ENCODE data around the gene KRTAP13-1.
A peak's percentile ranks its signal among the peaks of the same experiment; 100 is the strongest.

KRTAP13-1 gene, protein sequence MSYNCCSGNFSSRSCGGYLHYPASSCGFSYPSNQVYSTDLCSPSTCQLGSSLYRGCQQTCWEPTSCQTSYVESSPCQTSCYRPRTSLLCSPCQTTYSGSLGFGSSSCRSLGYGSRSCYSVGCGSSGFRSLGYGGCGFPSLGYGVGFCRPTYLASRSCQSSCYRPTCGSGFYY

GRCh38 chr21:30395731-30396130, at the start of gene KRTAP13-1:
KRTAP13-1 (plus strand) TSS chr21:30396031; CDS start chr21:30396087, 56 bp downstream.
- no peak for DNase-seq (ENCODE audit: low read depth in 3 of 3)

DNA sequence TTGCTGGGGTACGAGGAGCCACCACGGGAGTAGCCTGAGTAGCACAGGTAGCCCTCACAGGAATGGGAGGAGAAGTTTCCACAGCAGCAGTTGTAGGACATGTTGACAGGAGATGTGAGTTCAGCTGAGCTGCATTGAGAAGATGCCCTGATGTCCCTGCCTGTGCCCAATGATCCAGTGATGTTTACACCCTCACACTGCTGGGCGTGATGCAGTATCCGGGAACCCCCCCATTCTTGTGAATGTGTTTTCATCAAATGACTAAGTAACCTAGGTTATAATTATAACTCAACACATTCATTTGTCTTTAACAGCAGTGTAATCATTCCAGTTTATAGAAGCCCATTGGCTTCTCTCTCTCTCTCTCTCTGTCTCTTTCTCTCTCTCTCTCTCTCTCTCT, 47.3 kb upstream of the KRTAP13-1 start, which contains the start of gene KRTAP23-1:
Gene KRTAP23-1, minus strand, starts transcription at position 101 of the 400 bp plus-strand sequence. Its CDS starts 0 bp downstream, at position 101.
- no peak for DNase-seq (ENCODE audit: low read depth in 3 of 3)

DNA sequence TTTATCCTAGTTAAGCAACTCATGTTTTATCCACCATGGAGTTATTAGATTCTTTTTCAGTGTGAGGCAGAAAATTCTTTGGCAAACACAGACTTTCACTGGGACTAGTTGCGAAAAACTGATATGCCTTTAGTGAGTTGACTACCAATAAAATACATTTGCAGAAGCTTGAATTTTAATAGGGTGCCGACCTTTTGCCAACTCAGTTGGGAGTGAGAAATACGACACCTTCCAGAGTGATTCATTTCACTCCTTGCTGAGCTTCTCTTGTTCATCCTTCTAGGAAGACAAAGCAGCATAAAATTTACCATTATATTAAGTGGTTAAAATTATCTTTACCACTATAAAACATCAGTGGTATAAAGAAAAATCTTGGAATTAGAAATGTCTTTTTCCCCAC, 46.3 kb upstream of the KRTAP13-1 start:
- DNase-seq (ENCODE audit: low read depth in 3 of 3), result no peak

GRCh38 chr21:30351534-30351933, 44.3 kb upstream of the KRTAP13-1 start:
- DNase-seq (ENCODE audit: low read depth in 3 of 3), result no peak

GRCh38 chr21:30354308-30355005, 41.4 kb upstream of the KRTAP13-1 start:
- DNase-seq (ENCODE audit: low read depth in 3 of 3), result no peak

GRCh38 chr21:30355906-30356305, 39.9 kb upstream of the KRTAP13-1 start:
- DNase-seq (ENCODE audit: low read depth in 3 of 3), result no peak

GRCh38 chr21:30372139-30372770, 23.6 kb upstream of the KRTAP13-1 start, which contains the start of gene KRTAP13-2:
KRTAP13-2 (minus strand) TSS chr21:30372271; CDS start chr21:30372213, 58 bp downstream.
- no peak for DNase-seq (ENCODE audit: low read depth in 3 of 3)

- no peak for DNase-seq (ENCODE audit: low read depth in 3 of 3)
These were observed 13.6 kb upstream of the KRTAP13-1 start for GRCh38 chr21:30382201-30382600.

- DNase-seq (ENCODE audit: low read depth in 3 of 3), result no peak
These were observed 4.3 kb upstream of the KRTAP13-1 start for GRCh38 chr21:30391492-30392025.

DNA sequence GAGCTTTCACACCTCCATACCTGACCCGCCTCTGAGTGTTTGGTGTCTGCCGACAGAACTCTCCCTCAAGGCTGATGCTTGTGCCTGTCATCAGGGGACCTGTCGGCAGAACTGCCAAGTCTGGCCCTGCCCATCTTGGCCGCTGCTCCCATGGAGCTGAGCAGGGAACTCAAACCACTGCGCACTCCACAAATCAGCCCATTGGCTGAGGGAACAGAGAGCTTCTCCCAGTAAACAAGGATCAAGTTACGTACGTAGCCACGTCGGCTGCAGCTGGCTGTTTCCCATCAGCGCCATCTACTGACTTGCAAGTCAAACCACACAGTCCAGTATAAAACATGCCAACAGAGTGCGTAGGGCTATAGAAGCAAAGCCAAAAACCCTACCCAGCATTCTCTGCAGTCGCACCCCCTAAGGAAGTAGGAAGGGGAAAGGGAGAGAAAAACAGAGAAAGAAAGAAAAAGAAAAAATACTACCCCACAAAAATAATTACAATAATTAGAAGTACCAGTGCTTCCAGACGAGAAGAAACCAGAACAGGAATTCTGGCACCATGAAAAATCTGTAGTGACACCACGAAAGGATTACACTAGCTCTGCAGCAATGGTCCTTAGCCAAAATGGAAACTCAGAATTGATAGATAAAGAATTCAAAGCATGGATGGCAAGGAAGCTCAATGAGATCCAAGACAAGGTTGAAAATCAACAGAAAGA, 13.1 kb downstream of the KRTAP13-1 start:
- DNase-seq (ENCODE audit: low read depth in 3 of 3), result peak in 1 of 3 donors; percentile 4

GRCh38 chr21:30415993-30416392, 20.2 kb downstream of the KRTAP13-1 start:
- no peak for DNase-seq (ENCODE audit: low read depth in 3 of 3)

DNA sequence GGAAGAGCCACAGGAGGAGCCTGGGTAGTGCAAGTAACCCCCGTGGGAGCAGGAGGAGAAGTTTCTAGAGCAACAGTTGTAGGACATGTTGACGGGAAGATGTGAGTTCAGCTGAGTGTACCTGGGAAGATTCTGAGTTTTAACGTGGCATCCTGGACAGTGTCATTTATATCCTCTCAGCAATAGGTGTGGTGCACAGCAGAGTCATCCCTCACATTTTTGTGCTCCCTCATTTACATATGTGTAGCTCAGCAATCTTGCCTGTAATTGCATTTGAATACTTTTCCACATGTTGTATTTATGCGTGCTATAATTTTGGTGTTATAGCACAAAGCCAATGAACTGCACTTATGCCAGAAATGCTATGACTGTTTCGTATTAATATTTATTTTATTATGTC, 30.0 kb downstream of the KRTAP13-1 start, which contains the start of gene KRTAP13-3:
Gene KRTAP13-3, minus strand, starts transcription at position 101 of the 400 bp plus-strand sequence. Its CDS starts 14 bp downstream, at position 87.
- no peak for DNase-seq (ENCODE audit: low read depth in 3 of 3)

DNA sequence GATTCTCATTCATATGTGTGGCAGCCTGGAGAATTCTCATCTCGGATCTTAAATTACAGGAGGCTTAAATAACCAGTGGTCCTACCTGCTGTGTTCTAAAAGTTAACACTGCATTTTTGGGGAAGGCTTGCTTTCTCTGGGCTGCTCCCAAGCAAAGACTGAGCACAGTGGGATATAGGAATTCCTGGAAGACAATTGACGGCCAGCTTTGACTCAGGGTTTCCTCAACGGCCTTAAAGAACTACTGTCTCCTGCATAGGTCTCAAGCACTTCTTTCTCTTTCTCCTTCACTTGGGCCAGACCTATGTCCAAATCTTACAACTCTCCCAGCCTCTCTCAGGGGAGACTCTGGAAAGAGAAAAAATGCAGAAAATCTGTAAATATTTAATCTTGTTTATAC, 30.9 kb downstream of the KRTAP13-1 start:
- DNase-seq (ENCODE audit: low read depth in 3 of 3), result no peak

DNA sequence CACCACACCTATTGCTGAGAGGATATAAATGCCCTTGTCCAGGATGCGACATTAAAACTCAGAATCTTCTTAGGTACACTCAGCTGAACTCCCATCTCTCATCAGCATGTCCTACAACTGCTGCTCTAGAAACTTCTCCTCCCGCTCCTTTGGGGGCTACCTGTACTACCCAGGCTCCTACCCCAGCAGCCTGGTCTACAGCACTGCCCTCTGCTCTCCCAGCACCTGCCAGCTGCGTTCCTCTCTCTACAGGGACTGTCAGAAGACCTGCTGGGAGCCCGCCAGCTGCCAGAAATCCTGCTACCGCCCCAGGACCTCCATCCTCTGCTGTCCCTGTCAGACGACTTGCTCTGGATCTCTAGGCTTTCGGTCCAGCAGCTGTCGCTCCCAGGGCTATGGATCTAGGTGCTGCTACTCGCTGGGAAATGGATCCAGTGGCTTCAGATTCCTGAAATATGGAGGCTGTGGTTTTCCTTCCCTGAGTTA, 34.4 kb downstream of the KRTAP13-1 start, which contains the start of gene KRTAP13-4:
Gene KRTAP13-4, plus strand, starts transcription at position 51 of the 486 bp plus-strand sequence. Its CDS starts 56 bp downstream, at position 107.
- DNase-seq (ENCODE audit: low read depth in 3 of 3), result no peak

DNA sequence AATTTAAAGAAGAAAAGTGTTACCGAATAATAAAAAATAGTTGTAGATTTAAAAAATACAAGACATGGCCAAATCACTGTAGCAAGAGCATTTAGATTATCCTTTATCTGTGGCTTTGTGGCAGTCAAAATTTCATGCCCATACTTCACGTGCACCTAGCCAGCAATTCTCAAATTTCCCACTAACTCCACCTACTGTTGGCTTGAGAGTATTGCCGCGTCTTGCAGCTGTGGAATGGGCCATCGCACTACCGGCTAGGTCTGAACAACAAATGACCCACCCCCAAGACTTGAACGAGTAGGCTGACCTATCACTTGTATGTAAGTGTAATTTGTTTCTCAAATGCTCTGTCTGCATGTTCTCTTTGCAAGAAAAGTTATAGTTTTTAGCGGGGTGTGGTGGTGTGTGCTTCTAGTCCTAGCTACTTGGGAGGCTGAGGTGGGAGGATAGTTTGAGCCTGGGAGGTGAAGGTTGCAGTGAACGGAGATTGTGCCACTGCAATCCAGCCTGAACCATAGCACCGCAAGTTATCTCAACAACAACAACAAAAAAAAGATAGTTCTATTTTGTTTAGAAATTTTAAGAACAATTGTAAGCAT, 38.3 kb downstream of the KRTAP13-1 start:
- DNase-seq (ENCODE audit: low read depth in 3 of 3), result peak in 1 of 3 donors; percentile 4

GRCh38 chr21:30437010-30437565, 41.3 kb downstream of the KRTAP13-1 start:
- DNase-seq (ENCODE audit: low read depth in 3 of 3), result no peak

DNA sequence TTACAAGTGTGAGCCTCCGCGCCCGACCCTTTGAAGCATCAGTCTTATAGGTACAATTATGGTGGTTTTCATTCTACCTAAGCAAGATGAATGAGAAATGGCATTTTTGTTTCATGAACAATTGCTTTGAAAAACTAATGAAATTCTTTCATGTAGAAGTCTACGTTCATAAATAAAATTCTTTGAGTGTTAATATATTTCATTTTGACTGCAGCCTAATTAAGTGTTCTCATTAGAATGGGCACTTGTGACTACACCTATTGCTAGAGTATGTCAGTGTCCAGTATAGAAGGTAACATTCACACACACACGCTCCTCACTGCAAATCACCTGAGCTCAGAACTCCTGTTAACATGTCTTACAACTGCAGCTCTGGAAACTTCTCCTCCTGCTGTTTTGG, 44.1 kb downstream of the KRTAP13-1 start, which contains the start of gene KRTAP15-1:
Gene KRTAP15-1, plus strand, starts transcription at position 301 of the 400 bp plus-strand sequence. Its CDS starts 53 bp downstream, at position 354.
- DNase-seq (ENCODE audit: low read depth in 3 of 3), result no peak

GRCh38 chr21:30443226-30443625, 47.4 kb downstream of the KRTAP13-1 start:
- DNase-seq (ENCODE audit: low read depth in 3 of 3), result no peak

DNA sequence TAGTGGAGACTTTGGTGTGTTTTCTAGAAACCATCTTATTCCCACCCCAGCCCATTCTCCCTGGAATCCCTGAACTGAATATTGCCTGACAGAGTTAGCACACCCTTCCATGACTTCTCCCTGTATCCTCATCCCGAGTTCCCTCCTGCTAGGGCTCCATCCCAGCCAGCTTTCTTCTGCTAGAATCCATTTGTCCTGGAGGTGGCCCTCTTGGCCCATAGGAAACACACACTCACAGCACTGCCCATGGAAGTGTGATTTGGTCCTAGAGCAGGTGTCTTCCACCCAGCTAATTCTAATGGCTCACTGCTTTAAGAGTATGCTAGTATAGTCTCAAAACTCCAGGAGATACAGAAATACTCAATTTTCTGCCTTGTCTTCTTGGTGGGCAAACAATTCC, 48.4 kb downstream of the KRTAP13-1 start:
- no peak for DNase-seq (ENCODE audit: low read depth in 3 of 3)

All from stimulated activated CD4-positive, alpha-beta T cell treated with anti-CD3 and anti-CD28 coated beads, TNF-alpha, amount 100 ng/mL, for 48 hours (primary cell).